KBM-7 (cell line): ENCODE measurements around the gene SEPTIN3.

Experiments
- DNase-seq: peaks from one replicate; pipeline ENCODE4 v3.0.0-alpha.2; 2015
- in situ Hi-C: fragments of 300-500 bp; cut with MboI; formaldehyde crosslinking; loops from 2 replicates; pipeline ENCODE4 v1.14.3; 2020; ENCODE audit warnings: low sequenced_read_pairs, low pct_unique_long_range_greater_than_20kb, mixed read lengths

Gene SEPTIN3, protein sequence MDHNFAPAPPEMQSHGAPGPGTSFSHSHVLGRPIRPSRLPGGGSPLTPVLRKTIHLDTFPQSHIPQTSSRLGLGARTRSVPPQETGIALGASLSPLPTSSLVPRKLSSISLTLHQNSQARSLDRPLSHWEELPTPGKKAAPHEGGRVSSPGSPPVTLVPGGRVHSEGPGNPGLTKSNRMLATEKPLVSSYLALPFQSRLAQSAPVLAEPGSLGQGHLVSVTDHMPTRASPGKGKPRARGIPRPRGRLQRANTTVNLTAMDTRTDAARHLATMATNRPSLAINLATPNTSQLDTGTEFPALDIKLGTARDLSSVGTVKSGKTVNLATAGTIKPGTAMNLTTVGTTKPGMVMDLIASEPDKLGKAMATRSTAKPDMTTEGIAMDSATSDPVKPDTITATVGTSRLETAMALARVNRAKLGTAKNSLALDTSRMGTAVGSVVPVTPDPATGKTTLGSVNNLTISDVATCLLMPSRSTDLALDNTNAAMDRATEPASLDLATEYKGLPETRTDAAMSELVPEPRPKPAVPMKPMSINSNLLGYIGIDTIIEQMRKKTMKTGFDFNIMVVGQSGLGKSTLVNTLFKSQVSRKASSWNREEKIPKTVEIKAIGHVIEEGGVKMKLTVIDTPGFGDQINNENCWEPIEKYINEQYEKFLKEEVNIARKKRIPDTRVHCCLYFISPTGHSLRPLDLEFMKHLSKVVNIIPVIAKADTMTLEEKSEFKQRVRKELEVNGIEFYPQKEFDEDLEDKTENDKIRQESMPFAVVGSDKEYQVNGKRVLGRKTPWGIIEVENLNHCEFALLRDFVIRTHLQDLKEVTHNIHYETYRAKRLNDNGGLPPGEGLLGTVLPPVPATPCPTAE

DNA sequence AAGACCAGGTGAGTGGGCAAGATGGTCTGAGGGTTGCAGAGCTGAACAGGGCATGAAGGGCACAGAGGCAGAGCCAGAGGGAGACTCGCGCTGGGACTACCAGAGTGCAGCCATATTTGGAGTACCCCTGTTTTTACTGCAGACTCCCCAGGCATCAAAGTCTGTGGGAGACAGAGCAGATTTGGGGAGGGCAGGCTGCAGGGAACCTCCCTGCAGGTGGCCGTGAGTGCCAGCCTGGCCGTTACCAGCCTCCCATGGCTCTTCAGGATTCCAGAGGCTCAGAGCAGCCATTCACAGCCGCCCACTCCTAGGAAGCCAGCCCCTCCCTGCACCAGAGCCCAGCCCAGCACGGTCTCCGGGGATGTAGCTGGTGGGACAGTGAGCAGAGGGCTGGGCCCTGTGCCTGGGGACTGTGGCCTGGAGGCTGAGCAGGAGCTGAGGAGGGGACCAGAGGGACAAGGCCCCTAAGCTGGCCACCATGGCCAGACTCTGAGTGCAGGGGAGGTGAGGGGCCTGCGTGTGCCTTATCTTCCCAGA is at the start of gene SEPTIN3:
Gene SEPTIN3 (plus strand): TSS at position 334 of the 537 bp plus-strand sequence. CDS start 2,050 bp downstream, outside the sequence.
- no peak for DNase-seq
- in situ Hi-C loops, result no loop called here

DNA sequence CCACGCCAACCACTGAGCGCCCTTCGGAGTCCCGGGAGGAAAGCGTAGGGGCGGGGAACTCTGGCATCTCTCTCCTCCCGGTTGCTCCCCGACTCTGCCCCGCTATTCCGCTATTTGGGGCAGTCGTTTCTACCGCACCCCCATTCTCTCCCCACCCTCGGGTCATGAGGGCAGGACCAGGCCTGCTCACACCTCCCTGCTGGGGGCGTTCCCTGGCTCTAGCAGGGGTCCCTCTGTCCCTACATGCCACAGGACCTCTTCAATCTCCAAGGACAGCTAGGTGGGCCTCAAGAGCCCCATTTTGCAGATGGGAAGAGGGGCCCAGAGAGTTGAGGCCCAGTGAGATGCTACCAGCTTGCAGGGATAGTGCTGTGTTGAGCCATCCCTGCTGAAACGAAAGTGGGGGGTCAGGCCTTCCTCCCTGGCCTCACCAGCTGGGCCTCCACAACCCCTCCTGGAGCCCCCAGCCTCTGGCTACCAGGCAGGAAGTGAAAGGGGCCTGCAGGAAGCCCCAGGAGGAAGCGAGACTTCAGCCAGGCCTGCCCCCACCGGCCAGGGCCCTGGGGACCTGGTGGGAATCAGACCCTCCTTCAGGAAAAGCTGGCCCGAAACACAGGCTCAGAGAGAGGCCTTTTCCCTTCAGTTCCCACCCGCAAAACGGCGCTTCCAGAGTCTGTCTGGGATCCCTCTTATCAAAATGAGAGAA is 48.8 kb upstream of the SEPTIN3 start:
- in situ Hi-C loops, result no loop called here
- DNase-seq, result no peak

DNA sequence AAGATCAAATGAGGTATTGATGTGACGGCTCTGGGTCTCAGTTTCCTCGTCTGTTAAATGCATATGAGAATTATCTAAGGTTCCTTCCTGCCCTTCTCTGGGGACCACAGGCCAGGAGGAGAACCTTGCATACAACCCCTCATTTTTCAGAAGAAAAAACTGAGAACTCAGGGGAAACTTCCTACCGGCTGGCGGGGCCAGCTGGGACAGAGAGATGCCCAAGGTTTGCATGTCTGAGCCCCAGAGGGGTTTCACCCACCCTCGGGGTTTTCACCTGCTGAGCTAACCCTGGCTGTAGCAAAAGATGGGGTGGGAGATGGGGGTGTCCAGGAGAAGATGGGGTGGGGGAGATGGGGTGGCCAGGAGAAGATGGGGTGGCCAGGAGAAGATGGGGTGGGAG is 46.9 kb upstream of the SEPTIN3 start:
- DNase-seq, result no peak
- in situ Hi-C loops, result no loop called here

DNA sequence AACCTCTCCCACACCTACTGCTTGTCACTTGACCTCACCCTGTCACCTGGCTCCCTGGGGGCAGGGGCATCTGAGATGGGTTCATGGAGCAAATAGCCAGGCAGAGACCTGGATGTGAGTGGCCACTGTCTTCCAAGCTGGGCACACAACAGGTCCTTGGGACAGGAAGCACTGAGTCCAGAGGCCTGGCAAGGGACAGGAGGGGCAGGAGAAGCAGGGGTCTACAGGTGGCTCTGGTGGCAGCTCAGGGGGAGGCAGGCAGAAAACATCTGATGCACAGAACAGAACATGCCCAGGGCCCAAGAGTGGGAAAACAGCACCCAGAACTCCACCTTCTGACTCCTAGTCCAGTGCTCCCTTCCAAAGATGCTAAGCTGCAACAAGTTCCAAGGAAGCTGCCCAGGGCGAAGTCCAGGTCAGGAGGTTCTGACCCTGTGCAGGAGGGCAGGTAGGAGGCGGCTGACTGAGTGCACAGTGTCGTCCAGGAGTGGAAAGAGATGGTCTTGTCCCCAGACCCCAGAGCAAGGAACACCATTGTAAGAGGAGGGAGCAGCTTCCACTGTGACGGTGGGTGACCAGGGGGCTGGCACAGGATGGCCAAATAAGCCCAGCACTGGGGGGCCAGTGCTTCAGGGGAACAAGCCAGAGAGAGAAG is 46.2 kb upstream of the SEPTIN3 start:
- in situ Hi-C loops, result no loop called here
- DNase-seq, result no peak

- no peak for DNase-seq
- in situ Hi-C loops, result no loop called here
Observed at GRCh38 chr22:41923595-41924276, 45.5 kb upstream of the SEPTIN3 start.

DNA sequence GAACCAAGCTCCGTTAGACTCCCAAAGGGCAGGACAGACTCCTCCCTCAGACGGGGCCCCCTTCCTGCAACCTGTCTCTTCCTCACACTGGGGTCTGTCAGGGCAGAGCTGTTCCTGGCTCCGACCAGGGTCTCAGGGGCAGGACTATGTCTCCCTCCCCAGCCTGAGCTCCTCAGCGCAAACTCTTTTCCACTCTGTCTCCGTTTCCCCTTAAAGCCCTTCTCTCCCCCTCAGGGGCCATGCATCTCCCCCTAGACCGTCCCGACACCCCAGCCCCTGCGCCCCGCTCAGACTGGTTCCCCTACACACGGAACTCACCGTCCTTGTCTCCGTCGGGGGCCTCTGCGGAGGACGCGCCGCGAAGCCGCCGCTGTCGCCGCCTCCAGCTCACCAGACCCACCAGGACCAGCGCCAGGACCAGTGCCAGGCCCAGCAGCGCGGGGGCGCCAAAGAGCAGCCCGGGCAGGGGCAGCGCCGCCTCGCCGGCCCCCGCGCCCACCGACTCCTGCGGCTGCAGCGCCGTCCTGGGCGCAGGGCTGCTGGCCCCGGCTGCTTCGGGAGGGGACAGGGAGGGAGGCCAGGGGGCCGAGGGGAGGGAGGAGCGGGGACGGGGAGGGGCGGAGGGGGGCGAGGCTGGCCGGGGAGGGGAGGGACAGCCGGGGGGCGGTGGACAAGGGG is 43.3 kb upstream of the SEPTIN3 start:
- in situ Hi-C loops, result no loop called here

DNA sequence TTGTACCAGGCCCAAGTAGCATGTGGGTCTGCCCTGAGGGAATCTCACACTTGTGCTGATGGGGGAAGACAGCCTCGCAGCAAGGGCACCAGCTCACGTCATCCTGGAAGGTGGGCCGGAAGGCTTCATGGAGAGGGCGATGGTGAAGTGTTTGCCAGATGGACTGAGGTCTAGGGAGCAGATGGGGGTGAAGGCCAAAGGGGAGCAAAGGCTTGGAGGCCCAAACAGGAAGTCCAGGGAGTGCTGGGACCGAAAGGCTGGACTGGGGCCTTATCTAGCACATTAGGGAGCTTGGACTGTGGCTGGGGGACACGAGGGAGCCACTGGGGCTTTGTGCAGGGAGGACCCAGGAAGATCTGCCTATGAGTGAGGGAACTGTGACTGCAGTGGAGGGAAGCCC is 41.4 kb upstream of the SEPTIN3 start:
- no peak for DNase-seq
- in situ Hi-C loops, result no loop called here

More for the DNA sequence above, 43.3 kb upstream of the SEPTIN3 start:
- DNase-seq, result peak; percentile 78

DNA sequence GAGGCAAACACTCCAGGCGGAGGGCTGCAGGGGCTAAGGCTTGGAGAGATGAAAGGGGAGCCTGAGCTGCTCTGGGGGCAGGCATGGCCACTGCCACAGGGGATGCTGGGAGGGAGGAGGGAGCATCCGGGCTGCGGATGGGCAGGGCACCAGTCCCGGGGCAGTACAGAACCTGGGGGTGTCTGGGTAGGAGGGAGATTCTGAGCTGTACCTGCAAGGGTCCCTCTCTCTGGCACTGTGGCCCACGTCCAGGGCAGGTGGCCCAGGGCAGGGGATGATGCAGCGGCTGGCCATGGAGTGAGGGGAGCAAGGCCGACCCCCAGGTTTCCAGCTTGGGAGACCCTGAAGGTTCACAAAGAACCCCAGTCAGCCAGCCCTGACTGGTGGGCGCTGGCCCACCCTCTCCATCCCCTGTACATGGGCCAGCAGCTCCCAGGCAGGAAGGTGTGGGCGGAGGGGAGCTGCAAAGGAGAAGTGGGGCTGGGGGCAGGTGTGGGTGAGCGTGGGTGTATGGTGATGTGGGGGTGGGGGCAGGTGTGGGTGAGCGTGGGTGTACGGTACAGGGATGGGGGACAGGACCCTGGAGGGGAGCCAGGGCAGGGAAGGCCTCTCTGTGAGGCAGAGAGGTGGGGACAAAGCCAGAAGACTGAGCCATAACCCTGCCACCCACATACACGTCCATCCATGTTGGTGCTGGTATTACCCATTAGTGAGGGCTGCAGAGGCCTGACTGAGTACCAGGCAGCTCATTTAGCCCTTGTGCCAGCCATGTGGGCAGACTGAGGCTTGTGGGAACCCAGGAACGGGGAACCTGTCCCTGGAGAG is 40.4 kb upstream of the SEPTIN3 start:
- DNase-seq, result no peak
- in situ Hi-C loops, result no loop called here

DNA sequence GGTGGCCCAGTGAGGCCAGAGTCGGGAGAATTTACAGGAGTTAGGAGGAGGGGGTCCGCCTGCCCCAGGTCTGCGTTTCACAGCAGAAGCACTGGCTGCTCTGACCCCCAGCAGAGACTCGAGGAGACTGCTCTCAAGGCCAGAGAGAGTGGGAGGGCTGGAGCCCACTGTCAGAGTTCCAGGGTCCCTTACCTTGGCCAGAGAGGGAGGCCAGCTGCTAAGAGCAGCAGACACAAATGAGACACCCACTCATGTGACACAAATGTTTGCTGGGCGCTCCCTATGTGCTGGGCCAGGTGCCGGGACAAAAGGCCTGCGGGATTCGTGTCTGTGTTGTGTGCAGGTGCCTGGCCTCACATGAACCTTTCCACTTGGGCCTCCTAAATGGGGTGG is 39.8 kb upstream of the SEPTIN3 start:
- DNase-seq, result no peak
- in situ Hi-C loops, result no loop called here

- in situ Hi-C loops, result no loop called here
Observed at GRCh38 chr22:41931701-41932269, 37.5 kb upstream of the SEPTIN3 start.

DNA sequence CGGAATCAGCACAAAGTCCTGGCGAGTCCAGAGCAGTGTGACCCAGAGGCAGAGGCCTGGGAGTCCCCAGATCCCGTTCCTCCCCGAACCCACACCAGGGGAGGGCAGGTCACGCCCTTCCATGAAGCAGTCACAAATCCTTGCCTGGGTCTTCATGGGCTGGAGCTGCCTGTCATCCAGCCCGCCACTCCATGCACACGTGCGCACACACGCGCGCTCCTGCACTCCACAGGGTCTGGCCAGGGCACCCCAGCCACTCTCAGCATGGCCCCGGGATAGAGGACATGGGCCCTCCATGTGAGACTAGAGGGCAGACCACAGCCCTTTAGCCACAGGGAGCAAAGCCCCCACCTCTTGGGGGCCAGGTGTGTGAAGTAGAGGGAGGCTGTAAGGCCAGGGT is 36.9 kb upstream of the SEPTIN3 start:
- in situ Hi-C loops, result no loop called here
- no peak for DNase-seq

More at GRCh38 chr22:41931701-41932269, 37.5 kb upstream of the SEPTIN3 start:
- DNase-seq, result no peak

GRCh38 chr22:41933411-41934177 is 35.6 kb upstream of the SEPTIN3 start:
- in situ Hi-C loops, result no loop called here
- no peak for DNase-seq

DNA sequence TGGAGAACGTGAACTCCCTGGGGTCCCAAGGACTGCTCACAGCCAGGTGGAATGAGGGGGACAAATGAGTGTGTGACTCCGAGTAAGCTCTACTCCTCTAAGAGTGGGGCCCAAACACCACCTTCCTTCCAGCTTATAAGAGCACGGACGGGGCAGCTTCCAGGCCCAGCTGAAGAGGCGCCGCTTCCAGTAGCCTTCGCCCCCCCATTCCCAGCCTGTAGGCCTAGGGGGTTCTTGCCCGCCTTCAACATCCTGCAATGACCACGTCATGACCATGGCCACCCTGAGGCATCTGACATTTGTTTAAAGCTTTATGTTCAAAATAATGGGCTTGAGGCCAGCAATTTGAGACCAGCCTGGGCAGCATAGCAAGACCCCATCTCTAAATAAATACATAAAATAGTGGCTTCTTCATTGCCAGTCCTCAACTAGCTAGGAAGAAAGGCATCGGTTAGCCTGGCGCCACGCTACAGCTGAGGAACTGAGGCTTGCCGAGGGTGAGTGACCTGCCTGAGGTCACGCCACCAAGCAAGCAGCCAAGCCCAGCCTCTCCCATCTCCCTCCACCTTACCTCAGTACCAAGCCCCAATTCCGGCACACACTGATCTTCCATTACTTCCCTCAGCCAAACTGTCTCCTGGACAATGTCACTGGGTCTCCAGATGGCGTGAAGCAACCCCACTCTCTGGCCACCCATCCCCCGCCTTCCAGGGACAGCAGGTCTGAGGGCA is 34.8 kb upstream of the SEPTIN3 start:
- in situ Hi-C loops, result no loop called here
- DNase-seq, result no peak

GRCh38 chr22:41935015-41935351 is 34.3 kb upstream of the SEPTIN3 start:
- DNase-seq, result no peak

DNA sequence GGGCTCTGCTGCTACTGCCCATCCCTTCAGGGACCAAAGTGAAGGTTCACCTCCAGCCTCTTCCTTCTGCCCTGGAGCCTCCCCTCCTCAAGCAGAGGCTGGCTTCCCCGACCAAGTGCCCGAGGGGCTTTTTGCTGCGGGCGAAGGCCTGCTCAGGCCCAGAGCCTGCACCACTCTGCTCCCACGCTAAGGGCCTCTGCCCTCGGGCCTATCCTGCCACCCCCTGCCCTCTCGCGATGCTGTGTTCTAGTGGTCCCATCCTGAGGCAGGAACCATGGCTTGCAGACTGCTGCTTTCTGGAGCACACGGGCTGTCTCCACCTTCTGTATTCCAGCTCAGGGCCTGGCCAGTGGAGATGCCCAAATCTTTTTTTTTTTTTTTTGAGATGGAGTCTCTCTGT is 33.7 kb upstream of the SEPTIN3 start:
- in situ Hi-C loops, result no loop called here
- no peak for DNase-seq

More at GRCh38 chr22:41935015-41935351, 34.3 kb upstream of the SEPTIN3 start:
- in situ Hi-C loops, result no loop called here

DNA sequence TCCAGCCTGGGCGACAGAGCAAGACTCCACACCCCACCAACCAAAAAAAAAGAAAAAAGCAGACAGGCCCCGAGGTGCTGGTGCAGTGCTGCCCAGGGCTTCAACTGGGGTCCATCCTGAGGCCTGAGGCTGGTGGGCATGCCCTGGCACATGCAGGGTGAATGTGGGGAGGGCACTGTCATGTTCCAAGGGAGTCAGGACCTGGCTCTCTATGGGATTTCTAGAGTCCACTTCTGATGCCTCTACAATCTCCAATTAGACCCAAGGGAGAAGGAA is 32.4 kb upstream of the SEPTIN3 start:
- in situ Hi-C loops, result no loop called here
- DNase-seq, result no peak
